H1 (cell line): ENCODE measurements around the gene RTN3. TPM values are rescaled to one million over a fixed set of nuclear protein-coding genes. Genes with fewer than 3 reads are reported as not detected.

Experiments used
- CTCF ChIA-PET: fragments of 300-600 bp; sonication (Branson Sonifier 250); formaldehyde crosslinking; loops from one replicate; lab custom pipeline; 2021; ENCODE audit not compliant: partially characterized antibody; lab: Charles Lee
- POLR2A ChIA-PET: fragments of 300-600 bp; sonication (Branson Sonifier 250); formaldehyde crosslinking; loops from one replicate; lab custom pipeline; 2021; ENCODE audit warnings: inconsistent platforms; ENCODE audit not compliant: partially characterized antibody; lab: Charles Lee
- DNase-seq, 2 experiments: peaks; one replicate each; pipeline versions ENCODE4 v3.0.0 to v3.0.0-alpha.2; 2010 to 2022; ENCODE audit warnings: low spot score in 2 of 2, low read depth in 1 of 2, mixed read lengths in 1 of 2
- FAIRE-seq: peaks from 2 replicates; lab custom pipeline; 2011; peaks lifted over from hg19 to GRCh38; lab: Jason Lieb, UNC
- H2AFZ ChIP-seq: 2 replicates; pipeline ENCODE4 v1.8.1; 2012; ENCODE audit warnings: low read length, inconsistent platforms
- H2AK5ac ChIP-seq: 2 replicates; pipeline ENCODE4 v1.6.1; 2013; ENCODE audit warnings: low read depth, low read length
- H2BK120ac ChIP-seq: replicated peaks from 2 replicates; pipeline ENCODE3; 2013; ENCODE audit warnings: low read depth, low read length, inconsistent platforms
- H2BK12ac ChIP-seq: 2 replicates; pipeline ENCODE4 v1.6.1; 2013; ENCODE audit warnings: low read depth, low read length
- H2BK15ac ChIP-seq: 2 replicates; pipeline ENCODE4 v1.6.1; 2013; ENCODE audit warnings: low read length
- H2BK20ac ChIP-seq: 2 replicates; pipeline ENCODE4 v1.6.1; 2013; ENCODE audit warnings: low read length
- H2BK5ac ChIP-seq: 2 replicates; pipeline ENCODE4 v1.6.1; 2013; ENCODE audit warnings: low read depth, low read length
- H3K14ac ChIP-seq: 2 replicates; pipeline ENCODE4 v1.6.1; 2013; ENCODE audit warnings: inconsistent platforms; ENCODE audit not compliant: insufficient read length
- H3K18ac ChIP-seq: 2 replicates; pipeline ENCODE4 v1.6.1; 2013; ENCODE audit warnings: low read length; ENCODE audit errors: extremely low read depth
- H3K23ac ChIP-seq: 2 replicates; pipeline ENCODE4 v1.6.1; 2013; ENCODE audit warnings: inconsistent platforms; ENCODE audit not compliant: insufficient read length
- H3K23me2 ChIP-seq: 2 replicates; pipeline ENCODE4 v1.6.1; 2013; ENCODE audit warnings: low read depth, low read length
- H3K27ac ChIP-seq: 2 replicates; pipeline ENCODE4 v1.6.1; 2011; ENCODE audit warnings: low read depth, low read length, inconsistent platforms
- H3K27me3 ChIP-seq, 4 experiments: replicated peaks in 1 of 4; 1 replicate in 1 of 4; 2 replicates in 3 of 4; pipeline versions ENCODE4 v1.6.1 to v1.8.1; 2011 to 2013; ENCODE audit warnings: low read length in 3 of 4, mild to moderate bottlenecking in 3 of 4, inconsistent platforms in 2 of 4, mixed read lengths in 2 of 4, moderate library complexity in 1 of 4; ENCODE audit not compliant: control insufficient read depth in 3 of 4, insufficient read depth in 3 of 4; ENCODE audit errors: extremely low read depth in 1 of 4
- H3K36me3 ChIP-seq, 4 experiments: 2 replicates each; pipeline versions ENCODE4 v1.6.1 to v1.8.1; 2011 to 2013; ENCODE audit warnings: mild to moderate bottlenecking in 4 of 4, low read length in 3 of 4, moderate library complexity in 2 of 4, control low read depth in 1 of 4, inconsistent platforms in 1 of 4; ENCODE audit not compliant: insufficient read depth in 4 of 4, control insufficient read depth in 2 of 4
- H3K4ac ChIP-seq: replicated peaks from 2 replicates; pipeline ENCODE3; 2013; ENCODE audit warnings: low read length, low read depth, mixed read lengths, inconsistent platforms; ENCODE audit not compliant: insufficient read length
- H3K4me1 ChIP-seq, 4 experiments: replicated peaks in 1 of 4; 1 replicate in 1 of 4; 2 replicates in 3 of 4; pipeline versions ENCODE4 v1.6.1 to v1.8.1; 2011 to 2013; ENCODE audit warnings: low read length in 3 of 4, inconsistent platforms in 2 of 4, mixed read lengths in 1 of 4; ENCODE audit not compliant: insufficient read depth in 4 of 4, control insufficient read depth in 3 of 4
- H3K4me2 ChIP-seq, 2 experiments: 2 replicates each; pipeline versions ENCODE4 v1.6.1 to v1.8.1; 2011 to 2013; ENCODE audit warnings: low read depth in 2 of 2, low read length in 2 of 2, control low read depth in 1 of 2, inconsistent platforms in 1 of 2, mild to moderate bottlenecking in 1 of 2; ENCODE audit not compliant: insufficient read depth in 1 of 2
- H3K4me3 ChIP-seq, 4 experiments: fragments of 200-600, 300-600 bp in 1 of 4; sonication (generic), shearing (Covaris generic), sonication (Bioruptor Twin) in 1 of 4; 2 replicates each; pipeline versions ENCODE4 v1.5.1 to v1.8.1; 2011 to 2016; ENCODE audit warnings: low read length in 4 of 4, low read depth in 3 of 4, control low read depth in 2 of 4, inconsistent platforms in 2 of 4, mild to moderate bottlenecking in 2 of 4, mixed read lengths in 1 of 4, moderate library complexity in 1 of 4; ENCODE audit not compliant: insufficient read depth in 2 of 4; ENCODE audit errors: extremely low read depth in 1 of 4
- H3K56ac ChIP-seq: replicated peaks from 2 replicates; pipeline ENCODE3; 2013; ENCODE audit warnings: low read depth, mild to moderate bottlenecking, mixed read lengths, low read length, inconsistent platforms; ENCODE audit not compliant: insufficient read length
- H3K79me1 ChIP-seq: 2 replicates; pipeline ENCODE4 v1.6.1; 2013; ENCODE audit warnings: low read depth, low read length, control low read depth
- H3K79me2 ChIP-seq, 2 experiments: 2 replicates each; pipeline versions ENCODE4 v1.6.1 to v1.8.1; 2012 to 2013; ENCODE audit warnings: low read length in 2 of 2, mild to moderate bottlenecking in 2 of 2, inconsistent platforms in 1 of 2; ENCODE audit not compliant: insufficient read depth in 2 of 2, control insufficient read depth in 1 of 2
- H3K9ac ChIP-seq, 4 experiments: replicated peaks in 1 of 4; 1 replicate in 1 of 4; 2 replicates in 3 of 4; pipeline versions ENCODE4 v1.6.1 to v1.8.1; 2011 to 2013; ENCODE audit warnings: low read depth in 3 of 4, low read length in 3 of 4, control low read depth in 2 of 4, mild to moderate bottlenecking in 2 of 4, moderate library complexity in 2 of 4, inconsistent platforms in 1 of 4; ENCODE audit errors: extremely low read depth in 1 of 4
- H3K9me3 ChIP-seq, 2 experiments: 2 replicates each; pipeline versions ENCODE4 v1.6.1 to v1.8.1; 2012 to 2013; ENCODE audit warnings: mild to moderate bottlenecking in 2 of 2, moderate library complexity in 2 of 2, control low read depth in 1 of 2, inconsistent platforms in 1 of 2, low read depth in 1 of 2, low read length in 1 of 2, mixed read lengths in 1 of 2; ENCODE audit not compliant: insufficient read depth in 2 of 2
- H4K20me1 ChIP-seq, 2 experiments: replicated peaks in 1 of 2; 2 replicates each; pipeline versions ENCODE3 to v1.8.1; 2011 to 2013; ENCODE audit warnings: inconsistent platforms in 2 of 2, low read length in 2 of 2, mild to moderate bottlenecking in 1 of 2; ENCODE audit not compliant: insufficient read depth in 2 of 2, control insufficient read depth in 1 of 2
- H4K5ac ChIP-seq: 2 replicates; pipeline ENCODE4 v1.6.1; 2013; ENCODE audit warnings: low read length, low read depth, mixed read lengths, inconsistent platforms; ENCODE audit not compliant: insufficient read length
- H4K8ac ChIP-seq: 2 replicates; pipeline ENCODE4 v1.8.0; 2013; ENCODE audit warnings: mild to moderate bottlenecking, moderate library complexity, low read length, inconsistent platforms; ENCODE audit not compliant: insufficient read depth; ENCODE audit errors: extremely low read depth
- H4K91ac ChIP-seq: replicated peaks from 2 replicates; pipeline ENCODE3; 2013; ENCODE audit warnings: low read length, mixed read lengths, inconsistent platforms; ENCODE audit not compliant: insufficient read length
- ATF2 ChIP-seq: IDR thresholded peaks from 2 replicates; pipeline ENCODE4 v1.6.1; 2012; ENCODE audit warnings: low read length, inconsistent platforms
- FOSL1 ChIP-seq: IDR thresholded peaks from 2 replicates; pipeline ENCODE4 v1.6.1; 2011; ENCODE audit warnings: mild to moderate bottlenecking, low read depth, low read length, moderate library complexity; ENCODE audit not compliant: insufficient read depth
- WGBS, 2 experiments: shearing (Covaris generic) in 1 of 2; methylation state at CpG; one replicate each; pipeline versions ENCODE4 v1.1.6 to v1.1.7; 2013 to 2015; ENCODE audit warnings: low lambda C conversion rate in 2 of 2, mixed read lengths in 2 of 2, inconsistent platforms in 1 of 2, low coverage in 1 of 2, missing lambda C conversion rate in 1 of 2; ENCODE audit not compliant: insufficient replicate concordance in 2 of 2, insufficient coverage in 1 of 2, insufficient read length in 1 of 2; ENCODE audit errors: extremely low coverage in 1 of 2, missing lambda C conversion rate in 1 of 2; 5-methylcytosine and 5-hydroxymethylcytosine counted together
- polyA plus RNA-seq, 7 experiments: library from polyadenylated mRNA; depleted of rRNA in 3 of 7; stranded (reverse) in 5 of 7; unstranded in 2 of 7; fragments of >200 nt in 5 of 7; fragments of 200-250 nt in 2 of 7; gene quantifications; 1 replicate in 5 of 7; 2 replicates in 1 of 7; 4 replicates in 1 of 7; pipeline versions ENCODE4 v1.2.1 to v1.2.3, GENCODE V29; 2011 to 2013; ENCODE audit warnings: missing spikeins in 2 of 7, mixed read lengths in 2 of 7
- total RNA-seq: library from RNA; stranded (reverse); fragmentation: NEBNext Ultra II Directional; extraction: Animal tissue kit (Norgen Biotek cat#: 25700); gene quantifications from 2 replicates; pipeline ENCODE4 v1.2.1, GENCODE V29; 2021

Gene RTN3
- total and polyA plus RNA-seq, 2 of the 8 experiments (the other 6 are each of a cell fraction or from before 2014, with no cell fraction given), result 160 to 203 TPM

GRCh38 chr11:63745304-63746170, 64.2 kb downstream of the RTN3 start:
- no peak for DNase-seq
- Histone ChIP-seq H3K4ac (no peak overlapping the region), H2AK5ac (no peak overlapping the region), H3K9me3 (no peaks in the 10 kb centered on the region), H3K9ac (no peak overlapping the region), H3K27me3 (no peaks in the 10 kb centered on the region), H4K8ac (no peak overlapping the region), H3K23me2 (no peaks in the 10 kb centered on the region), H3K79me1 (peaks cover 7% of the 10 kb centered on the region; the same call in 1 of the 2 replicates), H3K4me3 (no peak overlapping the region), H4K91ac (no peak overlapping the region), H3K18ac (no peak overlapping the region), H2AFZ (no peak overlapping the region), H3K36me3 (peaks cover 0 to 9% (median 3%) of the 10 kb centered on the region in 4 experiments; a peak in 3 of 8 replicates), H3K56ac (no peak overlapping the region), H4K5ac (no peak overlapping the region), H3K4me1 (peaks cover 0 to 3% (median 1%) of the 10 kb centered on the region in 4 experiments; a peak in 2 of 7 replicates), H4K20me1 (peaks cover 2 to 8% of the 10 kb centered on the region in 2 experiments), H3K23ac (no peak overlapping the region), H3K27ac (no peak overlapping the region), H3K79me2 (peaks cover 0 to 44% of the 10 kb centered on the region in 2 experiments; a peak in 3 of 4 replicates), H3K14ac (no peak overlapping the region), H2BK5ac (no peak overlapping the region), H2BK12ac (no peak overlapping the region), H3K4me2 (0 out of 4 replicates have a peak overlapping the region, but pooled peaks of 1 of the 2 experiments have one; percentile 7), H2BK120ac (no peak overlapping the region), H2BK15ac (no peak overlapping the region), H2BK20ac (no peak overlapping the region)
- ChIA-PET CTCF (interaction anchor here (0.6 to 1.5 kb wide), 4 partner anchors 10 to 136 kb away, joined by 3 to 8 read pairs (median 3); no protein-coding TSS in a partner anchor), POLR2A (interaction anchor here (1.6 to 1.7 kb wide), 2 partner anchors 9 to 21 kb away, joined by 3 to 5 read pairs; no protein-coding TSS in a partner anchor)
- WGBS, 2 experiments, result 92% methylated on average over 12 of the region's 13 CpGs; no CpG with 5 or more reads in 1 of the 2 experiments
- FAIRE-seq, result no peak
- TF ChIP-seq FOSL1 (no peak), ATF2 (no peak)
